ENCODE measurements around the gene AGFG1. TPM values are rescaled to one million over a fixed set of nuclear protein-coding genes. Genes with fewer than 3 reads are reported as not detected.

Gene AGFG1
- total RNA-seq, 1 donor from 2014 or later = 84.1 TPM

GRCh38 chr2:227454323-227454860, 17.6 kb upstream of the AGFG1 start:
- no peak overlapping the region for H3K4me3 ChIP-seq (ENCODE audit: insufficient read depth, low read depth, low read length)
- H3K27ac ChIP-seq (ENCODE audit: low read depth, low read length) = no peak overlapping the region
- Mint-ChIP-seq H3K4me3 (ENCODE audit: unreplicated experiment) (no peak overlapping the region), H3K4me1 (ENCODE audit: low read depth, unreplicated experiment) (peaks cover 3% of the 10 kb centered on the region), H3K9me3 (ENCODE audit: unreplicated experiment) (no peaks in the 10 kb centered on the region), H3K36me3 (ENCODE audit: low read depth, unreplicated experiment) (no peaks in the 10 kb centered on the region), H3K27me3 (ENCODE audit: low read depth, unreplicated experiment) (no peaks in the 10 kb centered on the region), H3K27ac (ENCODE audit: unreplicated experiment) (no peak overlapping the region)
- TF ChIP-seq, protein P1, sequence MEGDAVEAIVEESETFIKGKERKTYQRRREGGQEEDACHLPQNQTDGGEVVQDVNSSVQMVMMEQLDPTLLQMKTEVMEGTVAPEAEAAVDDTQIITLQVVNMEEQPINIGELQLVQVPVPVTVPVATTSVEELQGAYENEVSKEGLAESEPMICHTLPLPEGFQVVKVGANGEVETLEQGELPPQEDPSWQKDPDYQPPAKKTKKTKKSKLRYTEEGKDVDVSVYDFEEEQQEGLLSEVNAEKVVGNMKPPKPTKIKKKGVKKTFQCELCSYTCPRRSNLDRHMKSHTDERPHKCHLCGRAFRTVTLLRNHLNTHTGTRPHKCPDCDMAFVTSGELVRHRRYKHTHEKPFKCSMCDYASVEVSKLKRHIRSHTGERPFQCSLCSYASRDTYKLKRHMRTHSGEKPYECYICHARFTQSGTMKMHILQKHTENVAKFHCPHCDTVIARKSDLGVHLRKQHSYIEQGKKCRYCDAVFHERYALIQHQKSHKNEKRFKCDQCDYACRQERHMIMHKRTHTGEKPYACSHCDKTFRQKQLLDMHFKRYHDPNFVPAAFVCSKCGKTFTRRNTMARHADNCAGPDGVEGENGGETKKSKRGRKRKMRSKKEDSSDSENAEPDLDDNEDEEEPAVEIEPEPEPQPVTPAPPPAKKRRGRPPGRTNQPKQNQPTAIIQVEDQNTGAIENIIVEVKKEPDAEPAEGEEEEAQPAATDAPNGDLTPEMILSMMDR (IDR thresholded peaks at IDR 0.05; ENCODE audit: insufficient read depth, low read depth, low read length) = no peak
- no peak for TF ChIP-seq EZH2 (IDR thresholded peaks at IDR 0.05; ENCODE audit: insufficient read depth, low read length)
- no peaks in the 10 kb centered on the region for H4K20me1 ChIP-seq (ENCODE audit: insufficient read depth, low read length)
- no peak overlapping the region for H3K4me2 ChIP-seq (ENCODE audit: low read length)
- no peaks in the 10 kb centered on the region for H3K27me3 ChIP-seq (ENCODE audit: insufficient read depth, low read length)
- no peaks in the 10 kb centered on the region for H3K9me3 ChIP-seq (ENCODE audit: insufficient read depth, low read depth, low read length)
- FAIRE-seq (no peak), DNase-seq (ENCODE audit: low read depth) (no peak)
- H2AFZ ChIP-seq (ENCODE audit: low read depth, low read length) = no peak overlapping the region
- no peaks in the 10 kb centered on the region for H3K79me2 ChIP-seq (ENCODE audit: insufficient read depth, low read length)
- no peak overlapping the region for H3K9ac ChIP-seq (ENCODE audit: low read length)
- no peaks in the 10 kb centered on the region for H3K36me3 ChIP-seq (ENCODE audit: insufficient read depth, low read length)
- peaks cover 5% of the 10 kb centered on the region for H3K4me1 ChIP-seq (ENCODE audit: insufficient read depth, low read length)

DNA sequence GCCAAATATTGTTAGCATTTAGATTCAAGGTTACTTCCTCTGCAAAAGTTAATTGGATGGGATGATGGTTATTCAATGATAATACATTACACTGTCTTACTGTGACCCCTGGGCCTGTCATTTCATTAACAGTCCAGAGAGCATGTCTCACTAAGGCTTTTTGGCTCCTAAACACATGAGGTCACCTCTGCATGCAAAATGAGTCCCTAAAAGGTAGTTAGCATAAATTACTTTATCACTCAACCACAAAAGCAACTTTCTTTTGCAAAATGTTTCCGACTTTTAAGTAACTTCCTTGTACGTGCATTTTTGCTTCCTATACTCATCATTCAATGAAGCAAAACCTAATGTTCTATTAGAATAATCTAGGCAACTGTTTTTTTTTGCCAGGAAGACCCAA, 16.8 kb upstream of the AGFG1 start:
- Histone ChIP-seq H2AFZ (ENCODE audit: low read depth, low read length) (no peak overlapping the region), H3K36me3 (ENCODE audit: insufficient read depth, low read length) (no peaks in the 10 kb centered on the region), H3K9ac (ENCODE audit: low read length) (no peak overlapping the region), H4K20me1 (ENCODE audit: insufficient read depth, low read length) (no peaks in the 10 kb centered on the region), H3K4me1 (ENCODE audit: insufficient read depth, low read length) (peaks cover 5% of the 10 kb centered on the region), H3K4me2 (ENCODE audit: low read length) (no peak overlapping the region), H3K27me3 (ENCODE audit: insufficient read depth, low read length) (no peaks in the 10 kb centered on the region), H3K4me3 (ENCODE audit: insufficient read depth, low read depth, low read length) (no peak overlapping the region), H3K27ac (ENCODE audit: low read depth, low read length) (peak overlapping the region; percentile 31), H3K9me3 (ENCODE audit: insufficient read depth, low read depth, low read length) (no peaks in the 10 kb centered on the region), H3K79me2 (ENCODE audit: insufficient read depth, low read length) (no peaks in the 10 kb centered on the region)
- FAIRE-seq (no peak), DNase-seq (ENCODE audit: low read depth) (peak; percentile 86)
- no peak for TF ChIP-seq EZH2 (IDR thresholded peaks at IDR 0.05; ENCODE audit: insufficient read depth, low read length)
- TF ChIP-seq, protein P1 (IDR thresholded peaks at IDR 0.05; ENCODE audit: insufficient read depth, low read depth, low read length) = no peak
- Mint-ChIP-seq H3K9me3 (ENCODE audit: unreplicated experiment) (no peaks in the 10 kb centered on the region), H3K36me3 (ENCODE audit: low read depth, unreplicated experiment) (no peaks in the 10 kb centered on the region), H3K27ac (ENCODE audit: unreplicated experiment) (no peak overlapping the region), H3K27me3 (ENCODE audit: low read depth, unreplicated experiment) (no peaks in the 10 kb centered on the region), H3K4me1 (ENCODE audit: low read depth, unreplicated experiment) (peaks cover 3% of the 10 kb centered on the region), H3K4me3 (ENCODE audit: unreplicated experiment) (no peak overlapping the region)

- Histone ChIP-seq H3K4me1 (ENCODE audit: insufficient read depth, low read length) (peaks cover 13% of the 10 kb centered on the region), H3K4me3 (ENCODE audit: insufficient read depth, low read depth, low read length) (no peak overlapping the region), H3K36me3 (ENCODE audit: insufficient read depth, low read length) (no peaks in the 10 kb centered on the region), H2AFZ (ENCODE audit: low read depth, low read length) (no peak overlapping the region), H3K79me2 (ENCODE audit: insufficient read depth, low read length) (no peaks in the 10 kb centered on the region), H3K4me2 (ENCODE audit: low read length) (no peak overlapping the region), H4K20me1 (ENCODE audit: insufficient read depth, low read length) (no peaks in the 10 kb centered on the region), H3K9me3 (ENCODE audit: insufficient read depth, low read depth, low read length) (no peaks in the 10 kb centered on the region), H3K27ac (ENCODE audit: low read depth, low read length) (peak overlapping the region; percentile 31), H3K27me3 (ENCODE audit: insufficient read depth, low read length) (no peaks in the 10 kb centered on the region), H3K9ac (ENCODE audit: low read length) (no peak overlapping the region)
- Mint-ChIP-seq H3K4me1 (ENCODE audit: low read depth, unreplicated experiment) (peaks cover 3% of the 10 kb centered on the region), H3K9me3 (ENCODE audit: unreplicated experiment) (no peaks in the 10 kb centered on the region), H3K27me3 (ENCODE audit: low read depth, unreplicated experiment) (no peaks in the 10 kb centered on the region), H3K4me3 (ENCODE audit: unreplicated experiment) (no peak overlapping the region), H3K27ac (ENCODE audit: unreplicated experiment) (no peak overlapping the region), H3K36me3 (ENCODE audit: low read depth, unreplicated experiment) (no peaks in the 10 kb centered on the region)
- no peak for DNase-seq (ENCODE audit: low read depth)
- FAIRE-seq = no peak
- TF ChIP-seq EZH2 (IDR thresholded peaks at IDR 0.05; ENCODE audit: insufficient read depth, low read length) = no peak
- TF ChIP-seq, protein P1 (IDR thresholded peaks at IDR 0.05; ENCODE audit: insufficient read depth, low read depth, low read length) = no peak
Observed at GRCh38 chr2:227456102-227456501, 15.9 kb upstream of the AGFG1 start.

All from astrocyte (in vitro differentiated cells and primary cell).